Measurements from ENCODE around the gene SKP1. TPM values are rescaled to one million over a fixed set of nuclear protein-coding genes. Genes with fewer than 3 reads are reported as not detected.

SKP1 gene
- total and polyA plus RNA-seq, 9 of the 15 experiments (the other 6 are each of a cell fraction or from before 2014, with no cell fraction given), result 301 to 2,109 (median 639) TPM

- H3K79me2 ChIP-seq (ENCODE audit: control insufficient read depth, insufficient read depth, low read length), result peaks cover 28% of the 10 kb centered on the region
- peaks cover 38% of the 10 kb centered on the region for H4K20me1 ChIP-seq (replicated peaks; ENCODE audit: control insufficient read depth, insufficient read depth, low read length)
- H3K4me1 ChIP-seq (replicated peaks in 1 of 2; ENCODE audit: control insufficient read depth in 2 of 2, insufficient read depth in 2 of 2, low read length in 2 of 2), result peaks cover 7 to 24% of the 10 kb centered on the region in 2 experiments; a peak in 4 of 5 replicates
- POLR2A ChIA-PET, result interaction anchor here (0.9 to 1.0 kb wide), 2 partner anchors 21 to 144 kb away, joined by 3 read pairs; no protein-coding TSS in a partner anchor
- TF ChIP-seq NR4A1 (CRISPR knock-in tag; IDR thresholded peaks at IDR 0.05), result no peak
- TF ChIP-seq NR4A1 (tag; IDR thresholded peaks at IDR 0.05), result no peak
- TF ChIP-seq KDM4B (IDR thresholded peaks at IDR 0.05; ENCODE audit: borderline replicate concordance in 2 of 2, low read depth in 1 of 2), result no peak
- no peak for TF ChIP-seq ZKSCAN3 (CRISPR knock-in tag; IDR thresholded peaks at IDR 0.05)
- TF ChIP-seq CBFA2T2 (conservative IDR thresholded peaks at IDR 0.05), result no peak
- no peak for TF ChIP-seq ESRRB (CRISPR knock-in tag; IDR thresholded peaks at IDR 0.05; ENCODE audit: borderline replicate concordance)
- 76% methylated on average over 1 of the region's 1 CpG for WGBS (ENCODE audit: insufficient coverage, low coverage, missing lambda C conversion rate)
- H3K9ac ChIP-seq (ENCODE audit: insufficient read depth in 1 of 2, low read depth in 2 of 2, low read length in 2 of 2), result no peak overlapping the region
- FAIRE-seq (no peak), DNase-seq (ENCODE audit: extremely low read depth in 1 of 4, low spot score in 3 of 4) (no peak), ATAC-seq (no peak)
- BruUV-seq (replicated peaks), result no TSS peak
- in situ Hi-C loops (cut with MboI), result loop anchor here (5.0 kb wide), 1 partner anchor 103 kb away; no protein-coding TSS in a partner anchor
- H3K27ac ChIP-seq (ENCODE audit: extremely low read depth, low read depth, low read length), result no peak overlapping the region
- CTCF ChIA-PET (ENCODE audit: low intra/inter-chr PET ratio), result interaction anchor here (0.6 to 2.5 kb wide), 3 partner anchors 106 to 551 kb away, joined by 3 to 22 read pairs (median 5); no protein-coding TSS in a partner anchor
- H3K4me3 ChIP-seq, result no peak overlapping the region
- no peaks in the 10 kb centered on the region for H3K9me1 ChIP-seq (ENCODE audit: control insufficient read depth, insufficient read depth, low read length)
- no peak overlapping the region for H3K4me2 ChIP-seq (ENCODE audit: insufficient read depth, low read length)
- no peaks in the 10 kb centered on the region for H3K9me3 ChIP-seq (replicated peaks; ENCODE audit: control insufficient read depth, insufficient read depth, low read depth, low read length)
- peaks cover 84% of the 10 kb centered on the region for H3K36me3 ChIP-seq (ENCODE audit: control insufficient read depth, insufficient read depth, low read length)
- no peaks in the 10 kb centered on the region for H3K27me3 ChIP-seq (ENCODE audit: control insufficient read depth in 2 of 2, insufficient read depth in 2 of 2, low read length in 2 of 2)
- intact Hi-C loops (cut with micrococcal nuclease), result no loop called here
- H2AFZ ChIP-seq (ENCODE audit: low read depth, low read length), result no peak overlapping the region
Measured at GRCh38 chr5:134145041-134145757, 31.6 kb downstream of the SKP1 start.

Data from K562 (cell line).